Spleen (tissue), 7 donors: Measurements from ENCODE around the gene RYR1.

Experiments
- CTCF ChIP-seq, 11 experiments: fragments of 200-600 bp in 7 of 11; fragments of 450-650 bp in 4 of 11; sonication (generic) in 4 of 11; IDR thresholded peaks in 8 of 11; conservative IDR thresholded peaks in 3 of 11; 1 replicate in 7 of 11; 2 replicates in 4 of 11; pipeline versions ENCODE4 v1.4.0 to v1.8.0; 2016 to 2021; ENCODE audit warnings: antibody characterized with exemption in 11 of 11, inconsistent platforms in 4 of 11, mild to moderate bottlenecking in 1 of 11
- POLR2A ChIP-seq, 3 donors: fragments of 450-650 bp; IDR thresholded peaks; one replicate each; pipeline ENCODE4 v1.5.1; 2017; ENCODE audit warnings: antibody characterized with exemption in 3 of 3, mild to moderate bottlenecking in 1 of 3
- POLR2AphosphoS5 ChIP-seq, 3 donors: sonication (generic); formaldehyde crosslinking; IDR thresholded peaks; one replicate each; pipeline ENCODE4 v1.5.1; 2017; ENCODE audit warnings: antibody characterized with exemption in 3 of 3
- donor health status: DM: no; HTN: no; CAD: no; lungs with moderate emphysema.
- donor health status: DM: no; HTN: no; CAD: no.
- donor health status: DM: no; HTN: no; CAD: no.

GRCh38 chr19:38394488-38394887, 39.0 kb upstream of the RYR1 start:
- TF ChIP-seq POLR2AphosphoS5 (IDR thresholded peaks at IDR 0.05) (peak in 1 of 3 donors; percentile 20), POLR2A (IDR thresholded peaks at IDR 0.05) (no peak), CTCF (IDR thresholded peaks at IDR 0.05 in 8 of 11, conservative IDR thresholded peaks at IDR 0.05 in 3 of 11) (no peak)
